HL-60/S4 treated with retinoic acid at 250 ng/mL for 4 days and 3 days (cell line): Measurements from ENCODE around the gene FOXB1.

ENCODE experiments used
- in situ Hi-C: fragments of 300-500 bp; cut with MboI; formaldehyde crosslinking; loops from 2 replicates; pipeline ENCODE4 v1.7.0; 2022; ENCODE audit warnings: low sequenced_read_pairs

FOXB1 gene

GRCh38 chr15:60004009-60004845, at the start of gene FOXB1:
TSS of gene FOXB1 (plus strand) at chr15:60004311. CDS start at chr15:60004964, 653 bp downstream.
- in situ Hi-C loops, result no loop called here

GRCh38 chr15:59958288-59958687, 45.8 kb upstream of the FOXB1 start:
- in situ Hi-C loops, result no loop called here

- in situ Hi-C loops, result no loop called here
These were observed 43.8 kb upstream of the FOXB1 start for GRCh38 chr15:59960318-59960717.

- in situ Hi-C loops, result no loop called here
These were observed 40.8 kb upstream of the FOXB1 start for GRCh38 chr15:59963322-59963721.

- in situ Hi-C loops, result no loop called here
These were observed 40.2 kb upstream of the FOXB1 start for GRCh38 chr15:59963925-59964324.

- in situ Hi-C loops, result no loop called here
These were observed 38.4 kb upstream of the FOXB1 start for GRCh38 chr15:59965741-59966140.

GRCh38 chr15:59966262-59966661, 37.8 kb upstream of the FOXB1 start:
- in situ Hi-C loops, result no loop called here

GRCh38 chr15:59968314-59968713, 35.8 kb upstream of the FOXB1 start:
- in situ Hi-C loops, result no loop called here

- in situ Hi-C loops, result no loop called here
These were observed 31.9 kb upstream of the FOXB1 start for GRCh38 chr15:59972241-59972640.

- in situ Hi-C loops, result no loop called here
These were observed 27.4 kb upstream of the FOXB1 start for GRCh38 chr15:59976480-59977271.

GRCh38 chr15:59991834-59992233, 12.3 kb upstream of the FOXB1 start:
- in situ Hi-C loops, result no loop called here

- in situ Hi-C loops, result no loop called here
These were observed 10.9 kb upstream of the FOXB1 start for GRCh38 chr15:59993041-59993750.

- in situ Hi-C loops, result no loop called here
These were observed 10.1 kb upstream of the FOXB1 start for GRCh38 chr15:59993950-59994401.

GRCh38 chr15:59994526-59994887, 9.6 kb upstream of the FOXB1 start:
- in situ Hi-C loops, result no loop called here

GRCh38 chr15:59994888-59995557, 9.1 kb upstream of the FOXB1 start:
- in situ Hi-C loops, result no loop called here

- in situ Hi-C loops, result no loop called here
These were observed 8.4 kb upstream of the FOXB1 start for GRCh38 chr15:59995568-59996297.

GRCh38 chr15:59996298-59997041, 7.6 kb upstream of the FOXB1 start:
- in situ Hi-C loops, result no loop called here

GRCh38 chr15:59997070-59997701, 6.9 kb upstream of the FOXB1 start:
- in situ Hi-C loops, result no loop called here
